Activated naive CD4-positive, alpha-beta T cell treated with anti-CD3 and anti-CD28 coated beads, Interleukin-2, amount 10 ng/mL, durations not matched to agents 7 days and 5 days (primary cell): ENCODE data around the gene SULT1C3.

Experiments used
- CTCF ChIA-PET: fragments of 350-600 bp; sonication (Branson Sonifier 250); formaldehyde crosslinking; loops from one replicate; lab custom pipeline; 2021; ENCODE audit warnings: antibody characterized with exemption; lab: Charles Lee
- DNase-seq: peaks from one replicate; pipeline ENCODE4 v3.0.0-alpha.2; 2020
- H3K27ac Mint-ChIP-seq: one replicate; pipeline ENCODE4 v1.8.0; 2021; ENCODE audit warnings: mild to moderate bottlenecking, moderate library complexity, mixed read lengths
- H3K27me3 Mint-ChIP-seq: one replicate; pipeline ENCODE4 v1.8.0; 2021; ENCODE audit warnings: mild to moderate bottlenecking, mixed read lengths
- H3K36me3 Mint-ChIP-seq: one replicate; pipeline ENCODE4 v1.8.0; 2021; ENCODE audit warnings: mixed read lengths
- H3K4me1 Mint-ChIP-seq: one replicate; pipeline ENCODE4 v1.8.0; 2021; ENCODE audit warnings: mixed read lengths
- H3K4me3 Mint-ChIP-seq: one replicate; pipeline ENCODE4 v1.8.0; 2021; ENCODE audit warnings: mild to moderate bottlenecking, moderate library complexity, mixed read lengths
- H3K9me3 Mint-ChIP-seq: one replicate; pipeline ENCODE4 v1.8.0; 2021; ENCODE audit warnings: mixed read lengths

The SULT1C3 gene

GRCh38 chr2:108301558-108301957 is 61.8 kb downstream of the SULT1C3 start:
- CTCF ChIA-PET = no interaction called here
- H3K9me3 Mint-ChIP-seq = no peaks in the 10 kb centered on the region
- no peak overlapping the region for H3K4me3 Mint-ChIP-seq
- no peaks in the 10 kb centered on the region for H3K36me3 Mint-ChIP-seq
- H3K27me3 Mint-ChIP-seq = no peaks in the 10 kb centered on the region
- H3K27ac Mint-ChIP-seq = no peak overlapping the region
- peaks cover 4% of the 10 kb centered on the region for H3K4me1 Mint-ChIP-seq
- no peak for DNase-seq

- CTCF ChIA-PET = no interaction called here
- H3K4me3 Mint-ChIP-seq = no peak overlapping the region
- H3K36me3 Mint-ChIP-seq = no peaks in the 10 kb centered on the region
Observed at GRCh38 chr2:108304975-108305374, 65.2 kb downstream of the SULT1C3 start.

GRCh38 chr2:108305901-108306300 is 66.1 kb downstream of the SULT1C3 start:
- CTCF ChIA-PET = no interaction called here
- H3K36me3 Mint-ChIP-seq = no peaks in the 10 kb centered on the region
- peaks cover 4% of the 10 kb centered on the region for H3K4me1 Mint-ChIP-seq
- no peak overlapping the region for H3K27ac Mint-ChIP-seq
- no peak overlapping the region for H3K4me3 Mint-ChIP-seq
- H3K9me3 Mint-ChIP-seq = no peaks in the 10 kb centered on the region
- peaks cover 9% of the 10 kb centered on the region for H3K27me3 Mint-ChIP-seq
- no peak for DNase-seq

More at GRCh38 chr2:108304975-108305374, 65.2 kb downstream of the SULT1C3 start:
- Mint-ChIP-seq H3K9me3 (no peaks in the 10 kb centered on the region), H3K4me1 (peaks cover 4% of the 10 kb centered on the region), H3K27me3 (peaks cover 9% of the 10 kb centered on the region), H3K27ac (no peak overlapping the region)
- no peak for DNase-seq

GRCh38 chr2:108309903-108310302 is 70.1 kb downstream of the SULT1C3 start:
- Mint-ChIP-seq H3K27me3 (peaks cover 15% of the 10 kb centered on the region), H3K4me1 (peaks cover 4% of the 10 kb centered on the region), H3K27ac (no peak overlapping the region), H3K4me3 (no peak overlapping the region), H3K9me3 (no peaks in the 10 kb centered on the region), H3K36me3 (no peaks in the 10 kb centered on the region)
- DNase-seq = no peak
- CTCF ChIA-PET = no interaction called here
